MCF 10A (cell line): ENCODE data around the gene EFNA3. TPM values are rescaled to one million over a fixed set of nuclear protein-coding genes. Genes with fewer than 3 reads are reported as not detected.

ENCODE experiments used
- BruUV-seq: library from RNA; stranded (reverse); fragments of 400-500 nt; replicated peaks from 2 replicates; lab custom pipeline; 2021; lab: Mats Ljungman, UMichigan
- CTCF ChIA-PET: fragments of 300-600 bp; sonication (Branson Sonifier 250); formaldehyde crosslinking; extraction: SDS; loops from one replicate; lab custom pipeline; 2021; ENCODE audit warnings: antibody characterized with exemption, inconsistent platforms; lab: Yijun Ruan, JAX
- POLR2A ChIA-PET: fragments of 300-600, 350-650 bp; sonication (Branson Sonifier 250); formaldehyde crosslinking; extraction: SDS; loops from one replicate; lab custom pipeline; 2020; ENCODE audit warnings: antibody characterized with exemption, inconsistent platforms; lab: Yijun Ruan, JAX
- DNase-seq: peaks from one replicate; pipeline ENCODE4 v3.0.0-alpha.2; 2018; ENCODE audit not compliant: unreplicated experiment
- H3K27ac Mint-ChIP-seq: one replicate; pipeline ENCODE4 v1.8.0; 2022; ENCODE audit warnings: mild to moderate bottlenecking, low read depth, mixed read lengths; ENCODE audit not compliant: unreplicated experiment
- H3K27me3 Mint-ChIP-seq: one replicate; pipeline ENCODE4 v1.8.0; 2022; ENCODE audit warnings: mixed read lengths; ENCODE audit not compliant: insufficient read depth, unreplicated experiment
- H3K36me3 Mint-ChIP-seq: one replicate; pipeline ENCODE4 v1.8.0; 2022; ENCODE audit warnings: mild to moderate bottlenecking, moderate library complexity, mixed read lengths; ENCODE audit not compliant: insufficient read depth, unreplicated experiment
- H3K4me1 Mint-ChIP-seq: one replicate; pipeline ENCODE4 v1.8.0; 2022; ENCODE audit warnings: mixed read lengths; ENCODE audit not compliant: insufficient read depth, unreplicated experiment
- H3K4me3 Mint-ChIP-seq: one replicate; pipeline ENCODE4 v1.8.0; 2022; ENCODE audit warnings: mild to moderate bottlenecking, moderate library complexity, mixed read lengths; ENCODE audit not compliant: unreplicated experiment
- H3K9me3 Mint-ChIP-seq: one replicate; pipeline ENCODE4 v1.8.0; 2022; ENCODE audit warnings: mixed read lengths; ENCODE audit not compliant: unreplicated experiment
- intact Hi-C: fragments of 100-400 bp; cut with micrococcal nuclease; formaldehyde crosslinking; loops from 2 replicates; pipeline ENCODE4 v1.14.1; 2022
- total RNA-seq: library from RNA; stranded (reverse); gene quantifications from 2 replicates; pipeline ENCODE4 v1.2.3, GENCODE V29; 2022
- TF ChIP-seq, protein P1 (sequence below): fragments of 200-600 bp; IDR thresholded peaks from one replicate; pipeline ENCODE4 v1.8.0; 2022; ENCODE audit warnings: antibody characterized with exemption, mild to moderate bottlenecking; ENCODE audit not compliant: unreplicated experiment

The EFNA3 gene
- total RNA-seq, 1 experiment from 2014 or later: 1.7 TPM

DNA sequence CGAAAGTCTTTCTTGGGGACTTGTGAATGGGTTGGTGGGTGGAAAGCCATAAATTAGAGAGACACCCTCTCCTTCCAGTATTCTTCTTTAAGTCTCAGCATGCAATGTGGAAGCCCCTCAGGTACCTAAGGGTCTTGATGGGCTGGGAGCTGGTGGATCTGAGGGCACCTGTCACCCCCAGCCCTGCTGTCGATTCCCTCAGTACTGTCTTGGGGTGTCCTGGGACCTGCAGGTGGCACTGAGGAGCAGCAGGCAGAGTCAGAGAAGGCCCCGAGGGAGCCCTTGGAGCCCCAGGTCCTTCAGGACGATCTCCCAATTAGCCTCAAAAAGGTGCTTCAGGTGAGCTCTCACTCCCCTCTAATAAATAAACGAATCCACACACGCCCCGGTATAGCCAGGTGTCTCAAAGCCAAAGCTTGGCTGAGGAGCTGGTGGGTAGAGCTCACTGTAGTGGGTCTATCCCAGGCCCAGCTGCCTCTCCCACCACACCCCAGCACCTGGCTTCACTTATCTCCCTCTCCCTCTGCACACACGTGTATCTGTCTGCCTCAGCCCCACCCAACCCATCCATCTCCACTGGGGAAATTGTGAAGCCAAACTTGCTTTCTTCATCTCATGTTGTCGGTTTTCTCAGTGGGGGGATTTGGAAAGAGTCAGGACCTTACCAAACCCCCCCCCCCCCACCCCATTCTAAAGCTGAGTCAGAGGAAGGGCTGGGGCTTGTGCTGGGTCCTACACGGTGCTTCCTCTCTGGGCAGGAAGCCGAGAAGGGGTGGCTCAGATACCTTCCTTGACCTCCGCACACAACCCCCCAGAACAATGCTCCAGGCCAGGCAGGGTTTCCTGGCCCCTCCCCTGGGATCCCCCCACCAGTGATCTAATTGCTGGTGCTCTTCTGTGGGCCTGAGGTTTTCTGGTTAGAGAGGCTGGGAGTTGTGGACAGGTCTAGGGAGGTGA is 25.9 kb upstream of the EFNA3 start:
- ChIA-PET POLR2A (interaction anchor here (0.6 to 8.7 kb wide), 24 partner anchors 9 to 474 kb away, joined by 3 to 156 read pairs (median 10); partner anchors contain the start of genes CKS1B, EFNA3, EFNA4 and FLAD1), CTCF (interaction anchor here (0.6 to 23.3 kb wide), 34 partner anchors 7 to 1569 kb away, joined by 3 to 390 read pairs (median 5); partner anchors contain the start of genes EFNA3, EFNA4, KRTCAP2 and LENEP)
- Mint-ChIP-seq H3K4me3 (peak overlapping the region; percentile 90), H3K9me3 (no peaks in the 10 kb centered on the region), H3K27me3 (no peaks in the 10 kb centered on the region), H3K36me3 (peaks cover 44% of the 10 kb centered on the region), H3K4me1 (peaks cover 32% of the 10 kb centered on the region), H3K27ac (peak overlapping the region; percentile 72)
- intact Hi-C loops: loop anchor here (1.0 to 5.0 kb wide), 4 partner anchors 9 to 495 kb away; partner anchors contain the start of genes UBE2Q1 and ZBTB7B
- TF ChIP-seq, protein P1, sequence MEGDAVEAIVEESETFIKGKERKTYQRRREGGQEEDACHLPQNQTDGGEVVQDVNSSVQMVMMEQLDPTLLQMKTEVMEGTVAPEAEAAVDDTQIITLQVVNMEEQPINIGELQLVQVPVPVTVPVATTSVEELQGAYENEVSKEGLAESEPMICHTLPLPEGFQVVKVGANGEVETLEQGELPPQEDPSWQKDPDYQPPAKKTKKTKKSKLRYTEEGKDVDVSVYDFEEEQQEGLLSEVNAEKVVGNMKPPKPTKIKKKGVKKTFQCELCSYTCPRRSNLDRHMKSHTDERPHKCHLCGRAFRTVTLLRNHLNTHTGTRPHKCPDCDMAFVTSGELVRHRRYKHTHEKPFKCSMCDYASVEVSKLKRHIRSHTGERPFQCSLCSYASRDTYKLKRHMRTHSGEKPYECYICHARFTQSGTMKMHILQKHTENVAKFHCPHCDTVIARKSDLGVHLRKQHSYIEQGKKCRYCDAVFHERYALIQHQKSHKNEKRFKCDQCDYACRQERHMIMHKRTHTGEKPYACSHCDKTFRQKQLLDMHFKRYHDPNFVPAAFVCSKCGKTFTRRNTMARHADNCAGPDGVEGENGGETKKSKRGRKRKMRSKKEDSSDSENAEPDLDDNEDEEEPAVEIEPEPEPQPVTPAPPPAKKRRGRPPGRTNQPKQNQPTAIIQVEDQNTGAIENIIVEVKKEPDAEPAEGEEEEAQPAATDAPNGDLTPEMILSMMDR: peak; percentile 68
- peak; percentile 68 for DNase-seq
- no TSS peak for BruUV-seq

DNA sequence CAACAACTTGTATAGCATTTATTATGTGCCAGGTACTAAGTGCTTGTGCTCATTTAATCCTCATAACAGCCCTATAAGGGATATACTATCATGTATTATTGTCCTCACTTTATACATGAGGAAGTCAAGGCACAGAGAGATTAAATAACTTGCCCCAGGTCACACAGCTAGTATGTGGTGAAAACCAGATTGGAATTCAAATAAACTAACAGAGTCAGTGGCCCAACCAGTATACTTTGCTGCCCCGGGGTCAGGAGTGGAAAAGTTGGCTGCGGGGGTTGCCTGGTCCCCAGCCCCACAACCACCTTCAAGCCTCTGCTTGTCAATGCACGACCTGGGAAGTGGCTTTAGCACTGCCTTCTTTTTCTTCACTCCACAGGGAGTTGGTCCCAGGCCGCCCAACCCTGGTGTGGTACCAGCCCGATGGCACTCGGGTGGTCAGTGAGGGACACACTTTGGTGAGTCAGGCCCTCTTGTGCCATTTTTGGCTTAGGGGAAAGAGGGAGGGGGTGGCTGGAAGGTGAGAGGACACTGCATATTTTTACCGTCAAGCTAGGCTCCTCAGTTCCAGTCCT is 25.0 kb upstream of the EFNA3 start:
- intact Hi-C loops: loop anchor here (5.0 kb wide), 1 partner anchor 496 kb away; the partner anchor contains the start of gene UBE2Q1
- Mint-ChIP-seq H3K4me1 (peaks cover 32% of the 10 kb centered on the region), H3K36me3 (peaks cover 53% of the 10 kb centered on the region), H3K27ac (no peak overlapping the region), H3K9me3 (no peaks in the 10 kb centered on the region), H3K27me3 (no peaks in the 10 kb centered on the region), H3K4me3 (peak overlapping the region; percentile 90)
- no TSS peak for BruUV-seq
- DNase-seq: no peak
- POLR2A ChIA-PET: interaction anchor here (1.0 to 8.7 kb wide), 11 partner anchors 8 to 117 kb away, joined by 3 to 156 read pairs (median 18); partner anchors contain the start of genes CKS1B, EFNA3, EFNA4 and PBXIP1
- CTCF ChIA-PET: interaction anchor here (0.6 to 23.3 kb wide), 22 partner anchors 8 to 460 kb away, joined by 3 to 390 read pairs (median 6); partner anchors contain the start of genes EFNA4, KRTCAP2, LENEP and PYGO2
- TF ChIP-seq, protein P1: no peak

DNA sequence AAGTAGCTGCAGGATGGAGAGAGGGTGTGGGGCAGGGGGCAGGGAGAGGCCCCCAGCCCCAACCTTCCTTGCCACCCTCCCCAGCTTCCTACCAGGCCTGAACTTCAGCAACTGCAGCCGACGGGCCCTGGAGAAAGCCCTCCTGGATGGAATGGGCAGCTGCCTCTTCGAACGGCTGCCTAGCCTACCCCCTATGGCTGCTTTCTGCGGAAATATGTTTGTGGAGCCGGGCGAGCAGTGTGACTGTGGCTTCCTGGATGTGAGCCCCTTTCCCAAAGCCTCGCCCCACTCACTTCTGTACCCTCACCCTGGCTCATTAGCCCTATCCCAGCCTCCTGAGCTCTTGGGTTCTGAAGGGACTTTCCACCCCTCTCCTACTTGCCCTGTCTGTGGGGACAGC is 21.5 kb upstream of the EFNA3 start:
- BruUV-seq: no TSS peak
- Mint-ChIP-seq H3K27me3 (no peaks in the 10 kb centered on the region), H3K9me3 (no peaks in the 10 kb centered on the region), H3K36me3 (peaks cover 82% of the 10 kb centered on the region), H3K27ac (no peak overlapping the region), H3K4me3 (no peak overlapping the region), H3K4me1 (peaks cover 22% of the 10 kb centered on the region)
- intact Hi-C loops: no loop called here
- DNase-seq: no peak
- POLR2A ChIA-PET: interaction anchor here (2.8 kb wide), 1 partner anchor 83 kb away, joined by 8 read pairs; the partner anchor contains the start of gene CKS1B
- CTCF ChIA-PET: interaction anchor here (0.7 to 23.3 kb wide), 10 partner anchors 11 to 111 kb away, joined by 3 to 390 read pairs (median 6); partner anchors contain the start of genes EFNA3, FLAD1 and LENEP
- TF ChIP-seq, protein P1: no peak
